IMR-90 (cell line): ENCODE measurements around the gene PRICKLE2. TPM values are rescaled to one million over a fixed set of nuclear protein-coding genes. Genes with fewer than 3 reads are reported as not detected.

ENCODE experiments used
- ATAC-seq: fragments of 200-7000 bp; cut with Tn5 transposase; 2 replicates; pipeline ENCODE4 v1.9.1; 2020; ENCODE audit warnings: low read depth, mild to moderate bottlenecking, moderate library complexity
- BruUV-seq: library from RNA; stranded (reverse); fragments of 400-500 nt; replicated peaks from 2 replicates; lab custom pipeline; 2021; lab: Mats Ljungman, UMichigan
- CTCF ChIA-PET: fragments of 300-600 bp; formaldehyde crosslinking; extraction: SDS; loops from one replicate; lab custom pipeline; 2021; ENCODE audit warnings: antibody characterized with exemption; lab: Yijun Ruan, JAX
- POLR2A ChIA-PET: fragments of 300-600 bp; sonication (Branson Sonifier 250); formaldehyde crosslinking; loops from one replicate; lab custom pipeline; 2022; ENCODE audit warnings: antibody characterized with exemption; ENCODE audit not compliant: unreplicated experiment; lab: Charles Lee
- DNase-seq: peaks from one replicate; pipeline ENCODE4 v3.0.0; 2013
- H2AFZ ChIP-seq: replicated peaks from 2 replicates; pipeline ENCODE3; 2013; ENCODE audit warnings: low read length, mild to moderate bottlenecking; ENCODE audit not compliant: poor library complexity
- H2AK5ac ChIP-seq: 2 replicates; pipeline ENCODE4 v1.6.1; 2013; ENCODE audit warnings: low read depth, low read length, inconsistent platforms
- H2AK9ac ChIP-seq: replicated peaks from 2 replicates; pipeline ENCODE3; 2013; ENCODE audit warnings: mild to moderate bottlenecking, low read depth, low read length, moderate library complexity; ENCODE audit not compliant: poor library complexity
- H2BK120ac ChIP-seq: 2 replicates; pipeline ENCODE4 v1.6.1; 2013; ENCODE audit warnings: low read depth, low read length, inconsistent platforms
- H2BK15ac ChIP-seq: 3 replicates; pipeline ENCODE4 v1.6.1; 2013; ENCODE audit warnings: low read depth, low read length, inconsistent platforms
- H2BK20ac ChIP-seq: 2 replicates; pipeline ENCODE4 v1.6.1; 2013; ENCODE audit warnings: low read depth, mild to moderate bottlenecking, inconsistent platforms, low read length, moderate library complexity
- H2BK5ac ChIP-seq: 2 replicates; pipeline ENCODE4 v1.6.1; 2013; ENCODE audit warnings: mild to moderate bottlenecking, low read depth, low read length, inconsistent platforms; ENCODE audit not compliant: poor library complexity, severe bottlenecking
- H3K14ac ChIP-seq: replicated peaks from 2 replicates; pipeline ENCODE4 v1.6.1; 2013; ENCODE audit warnings: low read depth, low read length, inconsistent platforms
- H3K18ac ChIP-seq: 2 replicates; pipeline ENCODE4 v1.6.1; 2013; ENCODE audit warnings: low read depth, low read length, control low read depth
- H3K23ac ChIP-seq: 2 replicates; pipeline ENCODE4 v1.6.1; 2013; ENCODE audit warnings: low read depth, low read length, inconsistent platforms
- H3K27ac ChIP-seq: 2 replicates; pipeline ENCODE4 v1.5.1; 2013; ENCODE audit warnings: mild to moderate bottlenecking, control low read depth, low read length; ENCODE audit not compliant: insufficient read depth
- H3K27me3 ChIP-seq: 2 replicates; pipeline ENCODE4 v1.6.1; 2013; ENCODE audit warnings: low read length; ENCODE audit not compliant: control insufficient read depth, insufficient read depth
- H3K36me3 ChIP-seq: 2 replicates; pipeline ENCODE4 v1.6.1; 2013; ENCODE audit warnings: low read length, mixed read lengths; ENCODE audit not compliant: control insufficient read depth, insufficient read depth
- H3K4ac ChIP-seq: 2 replicates; pipeline ENCODE4 v1.6.1; 2013; ENCODE audit warnings: low read depth, low read length, inconsistent platforms
- H3K4me1 ChIP-seq: 2 replicates; pipeline ENCODE4 v1.6.1; 2013; ENCODE audit warnings: low read length, mixed read lengths; ENCODE audit not compliant: control insufficient read depth, insufficient read depth
- H3K4me2 ChIP-seq: 2 replicates; pipeline ENCODE4 v1.6.1; 2013; ENCODE audit warnings: low read depth, mild to moderate bottlenecking, control low read depth, low read length, moderate library complexity
- H3K4me3 ChIP-seq: 2 replicates; pipeline ENCODE4 v1.5.1; 2013; ENCODE audit warnings: low read depth, mild to moderate bottlenecking, control low read depth, low read length, moderate library complexity; ENCODE audit not compliant: insufficient read depth
- H3K56ac ChIP-seq: 2 replicates; pipeline ENCODE4 v1.6.1; 2013; ENCODE audit warnings: low read length, inconsistent platforms; ENCODE audit not compliant: insufficient read depth; ENCODE audit errors: extremely low read depth
- H3K79me1 ChIP-seq, 2 experiments: 2 replicates each; pipeline ENCODE4 v1.6.1; 2013; ENCODE audit warnings: low read length in 2 of 2, inconsistent platforms in 1 of 2, low read depth in 1 of 2
- H3K9ac ChIP-seq: 2 replicates; pipeline ENCODE4 v1.6.1; 2013; ENCODE audit warnings: low read depth, low read length, control low read depth
- H3K9me1 ChIP-seq: 2 replicates; pipeline ENCODE4 v1.6.1; 2013; ENCODE audit warnings: low read length, inconsistent platforms; ENCODE audit not compliant: insufficient read depth
- H3K9me3 ChIP-seq: 2 replicates; pipeline ENCODE4 v1.6.1; 2013; ENCODE audit warnings: low read length; ENCODE audit not compliant: control insufficient read depth, insufficient read depth
- H4K20me1 ChIP-seq: 2 replicates; pipeline ENCODE4 v1.6.1; 2013; ENCODE audit warnings: low read length, inconsistent platforms; ENCODE audit not compliant: insufficient read depth
- H4K5ac ChIP-seq: 2 replicates; pipeline ENCODE4 v1.6.1; 2013; ENCODE audit warnings: mild to moderate bottlenecking, low read depth, low read length, control low read depth
- H4K8ac ChIP-seq, 2 experiments: 2 replicates each; pipeline ENCODE4 v1.6.1; 2013; ENCODE audit warnings: low read depth in 2 of 2, low read length in 2 of 2, control low read depth in 1 of 2, inconsistent platforms in 1 of 2
- H4K91ac ChIP-seq: 2 replicates; pipeline ENCODE4 v1.6.1; 2013; ENCODE audit warnings: low read depth, low read length, inconsistent platforms; ENCODE audit not compliant: insufficient read depth
- BHLHE40 ChIP-seq: fragments of 150-350 bp; IDR thresholded peaks from 2 replicates; pipeline ENCODE4 v1.6.1; 2016; ENCODE audit warnings: mild to moderate bottlenecking, low read depth, low read length
- CEBPB ChIP-seq: IDR thresholded peaks from 2 replicates; pipeline ENCODE4 v1.6.1; 2012; ENCODE audit warnings: low read depth, low read length, improper control_type of control experiment
- CHD1 ChIP-seq: IDR thresholded peaks from 2 replicates; pipeline ENCODE4 v1.6.1; 2012; ENCODE audit warnings: low read depth, low read length, improper control_type of control experiment
- FOS ChIP-seq: fragments of 150-350 bp; IDR thresholded peaks from 2 replicates; pipeline ENCODE4 v1.6.1; 2016; ENCODE audit warnings: low read depth, low read length
- MAFK ChIP-seq: IDR thresholded peaks from 2 replicates; pipeline ENCODE4 v1.6.1; 2012; ENCODE audit warnings: low read depth, low read length, improper control_type of control experiment
- MAZ ChIP-seq: IDR thresholded peaks from 2 replicates; pipeline ENCODE4 v1.6.1; 2012; ENCODE audit warnings: low read depth, mild to moderate bottlenecking, low read length, improper control_type of control experiment, moderate library complexity, borderline replicate concordance
- MXI1 ChIP-seq: IDR thresholded peaks from 2 replicates; pipeline ENCODE4 v1.6.1; 2012; ENCODE audit warnings: low read depth, mild to moderate bottlenecking, low read length, moderate library complexity, borderline replicate concordance
- NFE2L2 ChIP-seq: fragments of 150-350 bp; IDR thresholded peaks from 2 replicates; pipeline ENCODE4 v1.6.1; 2016; ENCODE audit warnings: low read depth, mild to moderate bottlenecking, low read length
- POLR2A ChIP-seq: IDR thresholded peaks from 2 replicates; pipeline ENCODE4 v1.6.1; 2012; ENCODE audit warnings: mild to moderate bottlenecking, low read depth, low read length
- RAD21 ChIP-seq: IDR thresholded peaks from 2 replicates; pipeline ENCODE4 v1.6.1; 2012; ENCODE audit warnings: low read length, improper control_type of control experiment
- RCOR1 ChIP-seq: IDR thresholded peaks from 2 replicates; pipeline ENCODE4 v1.6.1; 2012; ENCODE audit warnings: mild to moderate bottlenecking, low read length, improper control_type of control experiment; ENCODE audit not compliant: insufficient replicate concordance
- RFX5 ChIP-seq: IDR thresholded peaks from 2 replicates; pipeline ENCODE4 v1.8.0; 2012; ENCODE audit warnings: low read depth, mild to moderate bottlenecking, low read length, moderate library complexity
- SMC3 ChIP-seq: fragments of 150-350 bp; IDR thresholded peaks from 2 replicates; pipeline ENCODE4 v1.6.1; 2016; ENCODE audit warnings: low read depth, mild to moderate bottlenecking, antibody characterized with exemption, low read length, moderate library complexity
- WGBS, 2 experiments: methylation state at CpG; one replicate each; pipeline versions ENCODE4 v1.1.5 to v1.1.7; 2013; ENCODE audit warnings: missing lambda C conversion rate in 2 of 2; ENCODE audit not compliant: insufficient read length in 1 of 2; ENCODE audit errors: extremely low coverage in 2 of 2; 5-methylcytosine and 5-hydroxymethylcytosine counted together
- dilution Hi-C: fragments of 300-500 bp; cut with HindIII; formaldehyde crosslinking; loops from one replicate; pipeline ENCODE4 v1.14.3; 2018; ENCODE audit warnings: low sequenced_read_pairs; ENCODE audit not compliant: unreplicated experiment
- in situ Hi-C: fragments of 300-500 bp; cut with MboI; formaldehyde crosslinking; loops from 3 replicates; pipeline ENCODE4 v1.14.3; 2019; ENCODE audit warnings: low sequenced_read_pairs, inconsistent platforms, mixed read lengths
- intact Hi-C: fragments of 100-400 bp; cut with micrococcal nuclease; formaldehyde crosslinking; loops from 2 replicates; pipeline ENCODE4 v1.10.0; 2022
- polyA plus RNA-seq, 3 experiments: library from polyadenylated mRNA; depleted of rRNA; stranded (reverse); fragments of >200 nt; gene quantifications; 2 replicates each; pipeline ENCODE4 v1.2.3, GENCODE V29; 2012; ENCODE audit warnings: low replicate concordance in 1 of 3
- total RNA-seq: library from RNA; depleted of rRNA; stranded (reverse); fragments of >200 nt; gene quantifications from 2 replicates; pipeline ENCODE4 v1.2.3, GENCODE V29; 2012
- TF ChIP-seq, protein P1 (sequence below): fragments of 150-350 bp; IDR thresholded peaks from 2 replicates; pipeline ENCODE4 v1.6.1; 2016; ENCODE audit warnings: low read depth, mild to moderate bottlenecking, low read length, moderate library complexity, borderline replicate concordance
- TF ChIP-seq, protein P2 (sequence below): conservative IDR thresholded peaks from 2 replicates; pipeline ENCODE4 v1.5.1; 2012; ENCODE audit warnings: mild to moderate bottlenecking, low read depth, low read length, improper control_type of control experiment

PRICKLE2 gene
- total and polyA plus RNA-seq, 2 of the 4 experiments (the other 2 are of a cell fraction), result 4.1 to 14.2 TPM

DNA sequence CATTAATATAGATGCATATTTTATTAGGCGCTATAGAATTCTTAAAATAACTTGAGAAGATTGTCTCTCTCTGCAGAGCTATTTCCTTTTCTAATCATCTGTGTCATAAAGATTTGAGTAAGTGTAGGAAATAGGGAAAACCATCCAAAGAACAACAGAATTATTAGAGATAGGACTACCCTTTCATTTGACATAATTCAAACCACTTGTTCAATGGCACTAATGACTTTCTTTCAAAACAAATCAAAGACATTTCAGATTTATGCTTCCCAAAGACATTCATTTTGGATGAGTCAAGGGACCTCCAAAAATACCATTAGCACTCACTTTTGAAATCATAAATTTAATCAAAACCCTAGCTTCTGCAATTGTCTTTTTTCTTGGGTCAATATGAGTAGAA, 29.5 kb downstream of the PRICKLE2 start (continued):
- TF ChIP-seq MAZ (no peak), SMC3 (no peak), MXI1 (no peak), BHLHE40 (no peak)

DNA sequence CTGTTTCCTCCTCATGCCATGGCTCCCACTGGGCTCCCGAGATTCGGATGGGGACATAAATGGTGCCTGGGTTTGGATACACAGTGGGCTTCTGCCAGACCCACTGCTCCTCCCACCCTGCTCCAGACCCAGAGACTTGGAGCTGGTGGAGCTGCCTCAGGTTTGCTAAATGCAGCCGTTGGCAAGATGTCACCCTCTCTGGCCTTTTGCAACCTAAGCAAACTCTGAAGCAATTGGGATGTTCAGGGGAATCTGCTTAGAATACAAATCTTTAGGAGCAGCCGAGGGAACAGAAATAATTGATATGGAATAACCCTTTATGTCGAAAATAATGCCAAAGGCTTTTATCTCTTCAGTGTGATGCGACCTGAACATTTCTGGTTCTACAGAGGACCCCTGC, 33.4 kb downstream of the PRICKLE2 start:
- no TSS peak for BruUV-seq
- TF ChIP-seq POLR2A (no peak), SMC3 (no peak), RCOR1 (no peak), RAD21 (no peak), MXI1 (no peak), MAFK (no peak), RFX5 (no peak), FOS (no peak), MAZ (no peak), CHD1 (no peak), CEBPB (no peak), BHLHE40 (no peak), NFE2L2 (no peak)
- TF ChIP-seq, protein P1, sequence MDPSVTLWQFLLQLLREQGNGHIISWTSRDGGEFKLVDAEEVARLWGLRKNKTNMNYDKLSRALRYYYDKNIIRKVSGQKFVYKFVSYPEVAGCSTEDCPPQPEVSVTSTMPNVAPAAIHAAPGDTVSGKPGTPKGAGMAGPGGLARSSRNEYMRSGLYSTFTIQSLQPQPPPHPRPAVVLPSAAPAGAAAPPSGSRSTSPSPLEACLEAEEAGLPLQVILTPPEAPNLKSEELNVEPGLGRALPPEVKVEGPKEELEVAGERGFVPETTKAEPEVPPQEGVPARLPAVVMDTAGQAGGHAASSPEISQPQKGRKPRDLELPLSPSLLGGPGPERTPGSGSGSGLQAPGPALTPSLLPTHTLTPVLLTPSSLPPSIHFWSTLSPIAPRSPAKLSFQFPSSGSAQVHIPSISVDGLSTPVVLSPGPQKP, result no peak
- TF ChIP-seq, protein P2, sequence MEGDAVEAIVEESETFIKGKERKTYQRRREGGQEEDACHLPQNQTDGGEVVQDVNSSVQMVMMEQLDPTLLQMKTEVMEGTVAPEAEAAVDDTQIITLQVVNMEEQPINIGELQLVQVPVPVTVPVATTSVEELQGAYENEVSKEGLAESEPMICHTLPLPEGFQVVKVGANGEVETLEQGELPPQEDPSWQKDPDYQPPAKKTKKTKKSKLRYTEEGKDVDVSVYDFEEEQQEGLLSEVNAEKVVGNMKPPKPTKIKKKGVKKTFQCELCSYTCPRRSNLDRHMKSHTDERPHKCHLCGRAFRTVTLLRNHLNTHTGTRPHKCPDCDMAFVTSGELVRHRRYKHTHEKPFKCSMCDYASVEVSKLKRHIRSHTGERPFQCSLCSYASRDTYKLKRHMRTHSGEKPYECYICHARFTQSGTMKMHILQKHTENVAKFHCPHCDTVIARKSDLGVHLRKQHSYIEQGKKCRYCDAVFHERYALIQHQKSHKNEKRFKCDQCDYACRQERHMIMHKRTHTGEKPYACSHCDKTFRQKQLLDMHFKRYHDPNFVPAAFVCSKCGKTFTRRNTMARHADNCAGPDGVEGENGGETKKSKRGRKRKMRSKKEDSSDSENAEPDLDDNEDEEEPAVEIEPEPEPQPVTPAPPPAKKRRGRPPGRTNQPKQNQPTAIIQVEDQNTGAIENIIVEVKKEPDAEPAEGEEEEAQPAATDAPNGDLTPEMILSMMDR, result no peak

More for the DNA sequence above, 33.4 kb downstream of the PRICKLE2 start:
- ChIA-PET POLR2A (no interaction called here), CTCF (no interaction called here)
- Histone ChIP-seq H3K27me3 (no peaks in the 10 kb centered on the region), H3K18ac (no peak overlapping the region), H3K36me3 (peaks cover 4% of the 10 kb centered on the region), H3K4me1 (peaks cover 25% of the 10 kb centered on the region), H4K8ac (0 out of 4 replicates have a peak overlapping the region, but pooled peaks of 1 of the 2 experiments have one; percentile 52), H2BK120ac (peak overlapping the region; percentile 52; the same call in 1 of the 2 replicates), H3K56ac (no peak overlapping the region), H2AFZ (no peak overlapping the region), H3K9me1 (peaks cover 33% of the 10 kb centered on the region), H3K14ac (peak overlapping the region; percentile 66), H2AK5ac (peak overlapping the region; percentile 67), H3K9me3 (no peaks in the 10 kb centered on the region), H2AK9ac (no peak overlapping the region), H3K79me1 (peaks cover 23 to 77% of the 10 kb centered on the region in 2 experiments), H3K9ac (no peak overlapping the region), H2BK15ac (no peak overlapping the region), H4K20me1 (peaks cover 5% of the 10 kb centered on the region), H3K4ac (peak overlapping the region; percentile 42), H4K91ac (peak overlapping the region; percentile 19; the same call in 1 of the 2 replicates), H3K4me2 (no peak overlapping the region), H4K5ac (no peak overlapping the region), H2BK5ac (peak overlapping the region; percentile 79), H3K27ac (no peak overlapping the region), H2BK20ac (peak overlapping the region; percentile 16; the same call in 1 of the 2 replicates), H3K4me3 (no peak overlapping the region), H3K23ac (0 out of 2 replicates have a peak overlapping the region, but pooled peaks have one; percentile 55)
- dilution Hi-C loops (no loop called here), intact Hi-C loops (no loop called here), in situ Hi-C loops (no loop called here)
- 80% methylated on average over 1 of the region's 6 CpGs; no CpG with 5 or more reads in 1 of the 2 experiments for WGBS, 2 experiments
- no peak for ATAC-seq
- DNase-seq, result no peak
